H1 (cell line): Measurements from ENCODE around the gene EOLA1.

Source experiments
- JUN ChIP-seq: IDR thresholded peaks from 2 replicates; pipeline ENCODE4 v1.6.1; 2011; ENCODE audit warnings: low read depth, mild to moderate bottlenecking, improper control_type of control experiment, low read length
- POLR2A ChIP-seq, 2 experiments: IDR thresholded peaks; 1 replicate in 1 of 2; 2 replicates in 1 of 2; pipeline ENCODE4 v1.6.1; 2011; ENCODE audit warnings: low read depth in 2 of 2, low read length in 2 of 2, mild to moderate bottlenecking in 2 of 2; ENCODE audit errors: control extremely low read depth in 1 of 2
- SIN3A ChIP-seq, 2 experiments: IDR thresholded peaks in 1 of 2; conservative IDR thresholded peaks in 1 of 2; 2 replicates each; pipeline ENCODE4 v1.6.1; 2011 to 2012; ENCODE audit warnings: low read length in 2 of 2, improper control_type of control experiment in 1 of 2, low read depth in 1 of 2, mild to moderate bottlenecking in 1 of 2
- SIX5 ChIP-seq: IDR thresholded peaks from 2 replicates; pipeline ENCODE4 v1.6.1; 2011; ENCODE audit warnings: mild to moderate bottlenecking, low read depth, low read length
- TAF1 ChIP-seq: IDR thresholded peaks from 2 replicates; pipeline ENCODE4 v1.6.1; 2011; ENCODE audit warnings: mild to moderate bottlenecking, low read depth, low read length
- ZNF274 ChIP-seq: IDR thresholded peaks from 2 replicates; pipeline ENCODE4 v1.7.0; 2012; ENCODE audit warnings: low read length, borderline replicate concordance; ENCODE audit errors: extremely low read depth
- TF ChIP-seq, protein P1 (sequence below), 3 experiments: IDR thresholded peaks; 1 replicate in 2 of 3; 2 replicates in 1 of 3; pipeline versions ENCODE4 v1.5.1 to v1.6.1; 2011; ENCODE audit warnings: low read length in 3 of 3, mild to moderate bottlenecking in 3 of 3, inconsistent platforms in 2 of 3, low read depth in 1 of 3, moderate library complexity in 1 of 3; ENCODE audit not compliant: insufficient read depth in 1 of 3; ENCODE audit errors: control extremely low read depth in 1 of 3

- TF ChIP-seq, protein P1, sequence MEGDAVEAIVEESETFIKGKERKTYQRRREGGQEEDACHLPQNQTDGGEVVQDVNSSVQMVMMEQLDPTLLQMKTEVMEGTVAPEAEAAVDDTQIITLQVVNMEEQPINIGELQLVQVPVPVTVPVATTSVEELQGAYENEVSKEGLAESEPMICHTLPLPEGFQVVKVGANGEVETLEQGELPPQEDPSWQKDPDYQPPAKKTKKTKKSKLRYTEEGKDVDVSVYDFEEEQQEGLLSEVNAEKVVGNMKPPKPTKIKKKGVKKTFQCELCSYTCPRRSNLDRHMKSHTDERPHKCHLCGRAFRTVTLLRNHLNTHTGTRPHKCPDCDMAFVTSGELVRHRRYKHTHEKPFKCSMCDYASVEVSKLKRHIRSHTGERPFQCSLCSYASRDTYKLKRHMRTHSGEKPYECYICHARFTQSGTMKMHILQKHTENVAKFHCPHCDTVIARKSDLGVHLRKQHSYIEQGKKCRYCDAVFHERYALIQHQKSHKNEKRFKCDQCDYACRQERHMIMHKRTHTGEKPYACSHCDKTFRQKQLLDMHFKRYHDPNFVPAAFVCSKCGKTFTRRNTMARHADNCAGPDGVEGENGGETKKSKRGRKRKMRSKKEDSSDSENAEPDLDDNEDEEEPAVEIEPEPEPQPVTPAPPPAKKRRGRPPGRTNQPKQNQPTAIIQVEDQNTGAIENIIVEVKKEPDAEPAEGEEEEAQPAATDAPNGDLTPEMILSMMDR (IDR thresholded peaks at IDR 0.05; ENCODE audit: control extremely low read depth in 1 of 3, insufficient read depth in 1 of 3, low read depth in 1 of 3, low read length in 3 of 3): no peak
- TF ChIP-seq ZNF274 (no peak), SIN3A (conservative IDR thresholded peaks at IDR 0.05 in 1 of 2, IDR thresholded peaks at IDR 0.05 in 1 of 2; ENCODE audit: low read depth in 1 of 2, low read length in 2 of 2) (no peak), JUN (no peak), POLR2A (IDR thresholded peaks at IDR 0.05; ENCODE audit: control extremely low read depth in 1 of 2, low read depth in 2 of 2, low read length in 2 of 2) (no peak), TAF1 (no peak), SIX5 (no peak)
Measured at GRCh38 chrX:149518236-149518635, 22.6 kb upstream of the EOLA1 start.
